CD14-positive monocyte (primary cell): ENCODE results near the gene WDR82. TPM values are rescaled to one million over a fixed set of nuclear protein-coding genes. Genes with fewer than 3 reads are reported as not detected.
A peak's percentile ranks its signal among the peaks of the same experiment; 100 is the strongest.

ENCODE experiments used
- DNase-seq, 3 donors: peaks; one replicate each; pipeline ENCODE4 v3.0.0-alpha.2; 2011 to 2022
- H2AFZ ChIP-seq: 2 replicates; pipeline ENCODE4 v1.6.0; 2012; ENCODE audit warnings: mild to moderate bottlenecking, low read depth, low read length, inconsistent platforms; ENCODE audit not compliant: insufficient read depth, poor library complexity, severe bottlenecking
- H3K27ac ChIP-seq, 2 donors: 1 replicate in 1 of 2; 2 replicates in 1 of 2; pipeline ENCODE4 v1.5.1; 2012 to 2013; ENCODE audit warnings: low read length in 2 of 2, control low read depth in 1 of 2, inconsistent platforms in 1 of 2, low read depth in 1 of 2, mild to moderate bottlenecking in 1 of 2
- H3K27me3 ChIP-seq, 2 donors: one replicate each; pipeline versions ENCODE4 v1.6.0 to v1.6.1; 2011 to 2013; ENCODE audit warnings: low read length in 2 of 2; ENCODE audit not compliant: control insufficient read depth in 2 of 2, insufficient read depth in 2 of 2
- H3K36me3 ChIP-seq, 2 donors: replicated peaks in 1 of 2; 1 replicate in 1 of 2; 2 replicates in 1 of 2; pipeline versions ENCODE4 v1.5.1 to v1.6.1; 2012 to 2013; ENCODE audit warnings: low read length in 2 of 2, control low read depth in 1 of 2, inconsistent platforms in 1 of 2, mild to moderate bottlenecking in 1 of 2; ENCODE audit not compliant: insufficient read depth in 2 of 2, control insufficient read depth in 1 of 2
- H3K4me1 ChIP-seq, 2 donors: 1 replicate in 1 of 2; 2 replicates in 1 of 2; pipeline versions ENCODE4 v1.5.1 to v1.6.1; 2012 to 2013; ENCODE audit warnings: low read length in 2 of 2, control low read depth in 1 of 2, inconsistent platforms in 1 of 2, mild to moderate bottlenecking in 1 of 2, moderate library complexity in 1 of 2; ENCODE audit not compliant: insufficient read depth in 2 of 2, control insufficient read depth in 1 of 2
- H3K4me2 ChIP-seq: replicated peaks from 2 replicates; pipeline ENCODE3; 2012; ENCODE audit warnings: low read length, moderate library complexity, mild to moderate bottlenecking; ENCODE audit not compliant: poor library complexity, severe bottlenecking; ENCODE audit errors: extremely low read depth
- H3K4me3 ChIP-seq, 3 experiments: fragments of 200-600 bp in 1 of 3; sonication (generic) in 1 of 3; replicated peaks in 1 of 3; 1 replicate in 2 of 3; 2 replicates in 1 of 3; pipeline ENCODE4 v1.5.1; 2011 to 2013; ENCODE audit warnings: low read length in 3 of 3, mild to moderate bottlenecking in 3 of 3, control low read depth in 2 of 3, low read depth in 2 of 3, inconsistent platforms in 1 of 3, moderate library complexity in 1 of 3
- H3K79me2 ChIP-seq: 2 replicates; pipeline ENCODE4 v1.6.0; 2012; ENCODE audit warnings: mild to moderate bottlenecking, control low read depth, inconsistent platforms, low read length, moderate library complexity; ENCODE audit not compliant: insufficient read depth
- H3K9ac ChIP-seq: 2 replicates; pipeline ENCODE4 v1.6.0; 2017; ENCODE audit warnings: low read length, mild to moderate bottlenecking; ENCODE audit not compliant: insufficient read depth, poor library complexity, severe bottlenecking
- H3K9me3 ChIP-seq, 2 donors: replicated peaks in 1 of 2; 1 replicate in 1 of 2; 2 replicates in 1 of 2; pipeline versions ENCODE4 v1.5.1 to v1.6.1; 2012 to 2013; ENCODE audit warnings: low read length in 2 of 2, control low read depth in 1 of 2; ENCODE audit not compliant: control insufficient read depth in 1 of 2, insufficient read depth in 1 of 2
- H4K20me1 ChIP-seq: 2 replicates; pipeline ENCODE4 v1.6.0; 2012; ENCODE audit warnings: mild to moderate bottlenecking, low read length, control low read depth, moderate library complexity; ENCODE audit not compliant: insufficient read depth
- H3K27ac Mint-ChIP-seq, 7 donors: one replicate each; pipeline ENCODE4 v1.8.0; 2020; ENCODE audit warnings: mild to moderate bottlenecking in 7 of 7, mixed read lengths in 7 of 7, moderate library complexity in 6 of 7, inconsistent platforms in 2 of 7
- H3K27me3 Mint-ChIP-seq, 3 donors: one replicate each; pipeline ENCODE4 v1.8.0; 2021 to 2022; ENCODE audit warnings: low read depth in 3 of 3, mild to moderate bottlenecking in 3 of 3, mixed read lengths in 3 of 3, moderate library complexity in 3 of 3, inconsistent platforms in 1 of 3
- H3K36me3 Mint-ChIP-seq, 2 donors: one replicate each; pipeline ENCODE4 v1.8.0; 2020; ENCODE audit warnings: mixed read lengths in 2 of 2, inconsistent platforms in 1 of 2, mild to moderate bottlenecking in 1 of 2
- H3K4me1 Mint-ChIP-seq: one replicate; pipeline ENCODE4 v1.8.0; 2020; ENCODE audit warnings: mild to moderate bottlenecking, mixed read lengths
- H3K4me3 Mint-ChIP-seq, 2 donors: one replicate each; pipeline ENCODE4 v1.8.0; 2020; ENCODE audit warnings: mild to moderate bottlenecking in 2 of 2, mixed read lengths in 2 of 2, moderate library complexity in 1 of 2
- H3K9me3 Mint-ChIP-seq, 7 donors: one replicate each; pipeline ENCODE4 v1.8.0; 2020 to 2022; ENCODE audit warnings: mixed read lengths in 7 of 7, mild to moderate bottlenecking in 6 of 7, moderate library complexity in 6 of 7, inconsistent platforms in 2 of 7
- WGBS: methylation state at CpG from one replicate; pipeline ENCODE4 v1.1.5; 2013; ENCODE audit warnings: missing lambda C conversion rate; ENCODE audit not compliant: insufficient coverage; 5-methylcytosine and 5-hydroxymethylcytosine counted together
- intact Hi-C, 2 donors: fragments of 100-400 bp; cut with micrococcal nuclease; formaldehyde crosslinking; loops; one replicate each; pipeline versions ENCODE4 v1.15.0 to v1.15.1; 2023
- polyA plus RNA-seq, 3 donors: library from polyadenylated mRNA; depleted of rRNA in 1 of 3; unstranded in 2 of 3; stranded (reverse) in 1 of 3; fragments of 300-500 nt in 2 of 3; fragments of >200 nt in 1 of 3; fragmentation: Illumina TruSeq in 2 of 3; gene quantifications; 1 replicate in 2 of 3; 2 replicates in 1 of 3; pipeline ENCODE4 v1.2.3, GENCODE V29; 2012 to 2021
- small RNA-seq: library from RNA; depleted of rRNA; stranded (forward); fragments of <200 nt; gene quantifications from one replicate; pipeline ENCODE3, GENCODE V24; 2012; ENCODE audit warnings: low read depth; ENCODE audit not compliant: insufficient read length
- TF ChIP-seq, protein P1 (sequence below): fragments of 200-600 bp; IDR thresholded peaks from one replicate; pipeline ENCODE4 v1.8.0; 2022; ENCODE audit warnings: antibody characterized with exemption, mild to moderate bottlenecking

Gene WDR82
- polyA plus RNA-seq, 3 donors, result 27.3 to 33.4 (median 32.3) TPM

- intact Hi-C loops, result no loop called here
- Mint-ChIP-seq H3K4me3 (no peak overlapping the region), H3K9me3 (no peaks in the 10 kb centered on the region), H3K27me3 (peaks cover 0 to 3% (median 0%) of the 10 kb centered on the region in 3 donors), H3K4me1 (peaks cover 58% of the 10 kb centered on the region), H3K27ac (peak overlapping the region in 1 of 7 donors; percentile 26), H3K36me3 (peaks cover 76 to 80% of the 10 kb centered on the region in 2 donors)
- 100% methylated on average over 3 of the region's 6 CpGs for WGBS
- Histone ChIP-seq H3K27ac (no peak overlapping the region), H4K20me1 (peaks cover 14% of the 10 kb centered on the region), H2AFZ (no peak overlapping the region), H3K9me3 (no peaks in the 10 kb centered on the region), H3K4me1 (peaks cover 53 to 56% of the 10 kb centered on the region in 2 donors), H3K36me3 (peaks cover 64 to 73% of the 10 kb centered on the region in 2 donors), H3K79me2 (peaks cover 58% of the 10 kb centered on the region), H3K27me3 (no peaks in the 10 kb centered on the region), H3K4me3 (no peak overlapping the region), H3K9ac (no peak overlapping the region), H3K4me2 (no peak overlapping the region)
- no peak for DNase-seq
- TF ChIP-seq, protein P1, sequence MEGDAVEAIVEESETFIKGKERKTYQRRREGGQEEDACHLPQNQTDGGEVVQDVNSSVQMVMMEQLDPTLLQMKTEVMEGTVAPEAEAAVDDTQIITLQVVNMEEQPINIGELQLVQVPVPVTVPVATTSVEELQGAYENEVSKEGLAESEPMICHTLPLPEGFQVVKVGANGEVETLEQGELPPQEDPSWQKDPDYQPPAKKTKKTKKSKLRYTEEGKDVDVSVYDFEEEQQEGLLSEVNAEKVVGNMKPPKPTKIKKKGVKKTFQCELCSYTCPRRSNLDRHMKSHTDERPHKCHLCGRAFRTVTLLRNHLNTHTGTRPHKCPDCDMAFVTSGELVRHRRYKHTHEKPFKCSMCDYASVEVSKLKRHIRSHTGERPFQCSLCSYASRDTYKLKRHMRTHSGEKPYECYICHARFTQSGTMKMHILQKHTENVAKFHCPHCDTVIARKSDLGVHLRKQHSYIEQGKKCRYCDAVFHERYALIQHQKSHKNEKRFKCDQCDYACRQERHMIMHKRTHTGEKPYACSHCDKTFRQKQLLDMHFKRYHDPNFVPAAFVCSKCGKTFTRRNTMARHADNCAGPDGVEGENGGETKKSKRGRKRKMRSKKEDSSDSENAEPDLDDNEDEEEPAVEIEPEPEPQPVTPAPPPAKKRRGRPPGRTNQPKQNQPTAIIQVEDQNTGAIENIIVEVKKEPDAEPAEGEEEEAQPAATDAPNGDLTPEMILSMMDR, result no peak
Observed at GRCh38 chr3:52205727-52206372, 72.6 kb downstream of the WDR82 start.

Small RNAs within 50 kb of the gene (small RNA-seq; reads per million reads assigned to genes)
- gene MIR135A1 (not detected), gene MIRLET7G (500 reads per million, percentile 98 among the genes with 10 or more reads in this experiment)

Other genes starting within 250 kb of the WDR82 start
- gene DUSP7, start 222.1 kb downstream of the WDR82 start, polyA plus RNA-seq, result 10 to 100 TPM in 1 of 3 donors, 1 to 10 TPM in 2; 2.8 to 36.8 (median 3.9) TPM
- gene POC1A, start 124.2 kb downstream of the WDR82 start, polyA plus RNA-seq, result 1 to 10 TPM; 1.2 to 2.0 (median 1.5) TPM
- gene ALAS1, start 80.5 kb downstream of the WDR82 start, polyA plus RNA-seq, result 10 to 100 TPM; 20.9 to 84.7 (median 38.7) TPM
- gene TLR9, start 53.0 kb downstream of the WDR82 start, polyA plus RNA-seq, result under 1 TPM in 1 of 3 donors, not detected in 2; 0.91 TPM
- 100 to 1,000 TPM; 141 to 199 (median 176) TPM for gene TWF2, start 39.5 kb downstream of the WDR82 start, polyA plus RNA-seq
- 100 to 1,000 TPM in 2 of 3 donors, 10 to 100 TPM in 1; 92.8 to 144 (median 120) TPM for gene PPM1M, start 32.9 kb downstream of the WDR82 start, polyA plus RNA-seq
- 10 to 100 TPM in 1 of 3 donors, 1 to 10 TPM in 2; 8.3 to 37.5 (median 8.4) TPM for gene GLYCTK, start 9.2 kb upstream of the WDR82 start, polyA plus RNA-seq
- gene DNAH1, start 37.7 kb upstream of the WDR82 start, polyA plus RNA-seq, result 10 to 100 TPM in 1 of 3 donors, under 1 TPM in 2; 0.15 to 47.0 (median 0.25) TPM
- 10 to 100 TPM; 11.2 to 73.9 (median 12.9) TPM for gene BAP1, start 131.4 kb upstream of the WDR82 start, polyA plus RNA-seq
- 10 to 100 TPM in 1 of 3 donors, 1 to 10 TPM in 2; 3.3 to 11.4 (median 6.2) TPM for gene PHF7, start 132.0 kb upstream of the WDR82 start, polyA plus RNA-seq
- under 1 TPM in 1 of 3 donors, not detected in 2; 0.03 TPM for gene SEMA3G, start 166.5 kb upstream of the WDR82 start, polyA plus RNA-seq
- gene TNNC1, start 175.4 kb upstream of the WDR82 start, polyA plus RNA-seq, result not detected
- 100 to 1,000 TPM in 1 of 3 donors, 10 to 100 TPM in 1, 1 to 10 TPM in 1; 9.7 to 106 (median 13.1) TPM for gene NISCH, start 177.0 kb upstream of the WDR82 start, polyA plus RNA-seq
- 100 to 1,000 TPM in 1 of 3 donors, 10 to 100 TPM in 1, 1 to 10 TPM in 1; 3.8 to 535 (median 15.8) TPM for gene STAB1, start 216.7 kb upstream of the WDR82 start, polyA plus RNA-seq